ENCODE data around the gene NPIPB8. TPM values are rescaled to one million over a fixed set of nuclear protein-coding genes. Genes with fewer than 3 reads are reported as not detected.

Gene NPIPB8
- total and polyA plus RNA-seq, 2 of the 13 experiments (the other 11 are each of a cell fraction or from before 2014, with no cell fraction given): 0.49 to 2.3 TPM

- TF ChIP-seq NFAT5 (CRISPR knock-in tag; IDR thresholded peaks at IDR 0.05): no peak
- TF ChIP-seq ZNF124 (CRISPR knock-in tag; IDR thresholded peaks at IDR 0.05): no peak
- TF ChIP-seq IKZF5 (CRISPR knock-in tag; IDR thresholded peaks at IDR 0.05): no peak
- TF ChIP-seq ZBTB14 (CRISPR knock-in tag; IDR thresholded peaks at IDR 0.05): no peak
- TF ChIP-seq KMT2B (CRISPR knock-in tag; IDR thresholded peaks at IDR 0.05): no peak
- TF ChIP-seq ZNF296 (CRISPR knock-in tag; conservative IDR thresholded peaks at IDR 0.05): no peak
- no peak for TF ChIP-seq YY1 (IDR thresholded peaks at IDR 0.05; ENCODE audit: insufficient read depth, insufficient replicate concordance, low read depth, low read length)
- TF ChIP-seq ISL2 (CRISPR knock-in tag; IDR thresholded peaks at IDR 0.05): no peak
- TF ChIP-seq YEATS4 (CRISPR knock-in tag; IDR thresholded peaks at IDR 0.05; ENCODE audit: borderline replicate concordance): no peak; the same call in 1 of the 2 replicates
- TF ChIP-seq ZBTB20 (CRISPR knock-in tag; IDR thresholded peaks at IDR 0.05; ENCODE audit: borderline replicate concordance, low read depth): no peak
- TF ChIP-seq ZNF12 (CRISPR knock-in tag; IDR thresholded peaks at IDR 0.05): no peak
- TF ChIP-seq ZNF484 (CRISPR knock-in tag; IDR thresholded peaks at IDR 0.05; ENCODE audit: borderline replicate concordance, low read depth): no peak
- TF ChIP-seq RARA (CRISPR knock-in tag; IDR thresholded peaks at IDR 0.05): peak; percentile 65
- no peak for TF ChIP-seq SYNCRIP (IDR thresholded peaks at IDR 0.05; ENCODE audit: insufficient read depth, low read depth, low read length)
- TF ChIP-seq E2F1 (CRISPR knock-in tag; IDR thresholded peaks at IDR 0.05): no peak
- TF ChIP-seq PRDM15 (CRISPR knock-in tag; IDR thresholded peaks at IDR 0.05): 0 out of 2 replicates have a peak, but pooled peaks have one; percentile 18
These were observed 40.8 kb upstream of the NPIPB8 start, which contains the start of gene SULT1A2 (continued) for GRCh38 chr16:28596840-28597691.

Measured in HepG2 (cell line).